Activated CD4-positive, alpha-beta memory T cell treated with anti-CD3 and anti-CD28 coated beads for 36 hours (primary cell): ENCODE results near the gene CDC5L. TPM values are rescaled to one million over a fixed set of nuclear protein-coding genes. Genes with fewer than 3 reads are reported as not detected.
"Not testable (repeated sequence)": the region's sequence is repeated elsewhere in the genome, so short reads cannot be mapped to it uniquely, and the experiment has no call there.

ENCODE experiments used
- CTCF ChIA-PET: fragments of 350-600 bp; sonication (Branson Sonifier 250); formaldehyde crosslinking; loops from one replicate; lab custom pipeline; 2021; ENCODE audit warnings: antibody characterized with exemption, inconsistent platforms; lab: Charles Lee
- POLR2A ChIA-PET: fragments of 350-600 bp; sonication (Branson Sonifier 250); formaldehyde crosslinking; loops from one replicate; lab custom pipeline; 2021; ENCODE audit warnings: antibody characterized with exemption; lab: Charles Lee
- DNase-seq: peaks from one replicate; pipeline ENCODE4 v3.0.0-alpha.2; 2020
- H3K27ac Mint-ChIP-seq: one replicate; pipeline ENCODE4 v1.8.0; 2021; ENCODE audit warnings: mixed read lengths
- H3K27me3 Mint-ChIP-seq: one replicate; pipeline ENCODE4 v1.8.0; 2021; ENCODE audit warnings: mixed read lengths
- H3K36me3 Mint-ChIP-seq: one replicate; pipeline ENCODE4 v1.8.0; 2021; ENCODE audit warnings: mixed read lengths
- H3K4me1 Mint-ChIP-seq: one replicate; pipeline ENCODE4 v1.8.0; 2021; ENCODE audit warnings: low read depth, mixed read lengths
- H3K4me3 Mint-ChIP-seq: one replicate; pipeline ENCODE4 v1.8.0; 2021; ENCODE audit warnings: mild to moderate bottlenecking, mixed read lengths
- H3K9me3 Mint-ChIP-seq: one replicate; pipeline ENCODE4 v1.8.0; 2021; ENCODE audit warnings: mixed read lengths
- intact Hi-C: fragments of 100-400 bp; cut with micrococcal nuclease; formaldehyde crosslinking; loops from one replicate; pipeline ENCODE4 v1.15.1; 2023
- total RNA-seq, 2 experiments: library from RNA; stranded (reverse); gene quantifications; one replicate each; pipeline ENCODE4 v1.2.3, GENCODE V29; 2021

The CDC5L gene
- total RNA-seq, 2 experiments from 2014 or later: 24.0 to 24.3 TPM

DNA sequence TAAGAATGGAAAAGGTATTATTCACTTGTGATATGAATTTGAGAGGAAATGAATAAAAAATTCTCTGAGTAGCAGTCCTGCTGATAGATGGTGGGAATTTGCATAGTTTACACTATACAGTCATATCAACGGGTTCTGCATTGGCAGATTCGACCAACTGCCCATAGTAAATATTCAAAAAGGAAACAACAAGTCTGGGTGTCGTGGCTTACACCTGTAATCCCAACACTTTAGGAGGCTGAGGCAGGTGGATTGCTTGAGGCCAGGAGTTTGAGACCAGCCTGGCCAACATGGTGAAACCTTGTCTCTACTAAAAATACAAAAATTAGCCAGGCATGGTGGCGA lies 36.9 kb upstream of the CDC5L start:
- H3K36me3 Mint-ChIP-seq, H3K4me3 Mint-ChIP-seq, H3K4me1 Mint-ChIP-seq, intact Hi-C loops, POLR2A ChIA-PET, H3K27me3 Mint-ChIP-seq, H3K9me3 Mint-ChIP-seq, CTCF ChIA-PET, DNase-seq, H3K27ac Mint-ChIP-seq: not testable (repeated sequence)

DNA sequence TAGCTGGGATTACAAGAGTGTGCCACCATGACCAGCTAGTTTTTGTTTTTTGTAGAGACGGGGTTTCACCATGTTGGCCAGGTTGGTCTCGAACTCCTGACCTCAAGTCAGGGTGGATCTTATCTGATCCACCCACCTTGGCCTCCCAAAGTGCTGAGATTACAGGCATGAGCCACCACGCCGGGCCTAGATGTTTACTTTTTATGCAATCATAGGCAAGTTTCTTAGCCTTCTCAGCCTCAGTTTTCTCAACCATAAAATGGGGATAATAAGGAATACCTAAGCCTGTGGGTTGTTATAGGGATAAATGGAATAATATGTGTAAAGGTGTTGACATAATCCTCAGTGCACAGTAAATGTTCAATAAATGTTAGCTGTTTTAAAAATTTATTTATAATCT lies 35.2 kb upstream of the CDC5L start:
- Mint-ChIP-seq H3K27ac (no peak overlapping the region), H3K4me3 (no peak overlapping the region), H3K27me3 (peaks cover 8% of the 10 kb centered on the region), H3K9me3 (no peaks in the 10 kb centered on the region), H3K4me1 (no peaks in the 10 kb centered on the region), H3K36me3 (no peaks in the 10 kb centered on the region)
- DNase-seq: no peak
- intact Hi-C loops: no loop called here
- ChIA-PET CTCF (no interaction called here), POLR2A (interaction anchor here (0.8 kb wide), 1 partner anchor 9 kb away, joined by 3 read pairs; no protein-coding TSS in a partner anchor)

DNA sequence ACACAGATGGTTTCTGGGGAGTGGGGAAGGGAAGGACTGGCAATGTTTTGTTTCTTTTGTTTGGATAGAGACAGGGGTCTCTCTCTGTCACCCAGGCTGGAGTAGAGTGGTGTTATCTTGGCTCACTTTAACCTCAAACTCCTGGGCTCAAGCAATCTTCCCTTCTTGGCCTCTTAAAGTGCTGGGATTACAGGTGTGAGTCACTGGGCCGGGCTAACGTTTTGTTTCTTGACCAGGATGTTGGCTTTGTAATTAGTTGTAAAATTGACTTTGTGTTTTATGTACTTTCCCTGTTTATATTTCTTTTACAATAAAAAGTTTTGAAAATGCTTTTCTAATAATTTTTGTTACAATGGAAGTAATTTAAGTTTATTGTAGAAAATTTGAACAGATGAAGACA lies 34.2 kb upstream of the CDC5L start:
- DNase-seq: no peak
- Mint-ChIP-seq H3K36me3 (no peaks in the 10 kb centered on the region), H3K4me3 (no peak overlapping the region), H3K27me3 (peaks cover 8% of the 10 kb centered on the region), H3K27ac (no peak overlapping the region), H3K4me1 (no peaks in the 10 kb centered on the region), H3K9me3 (no peaks in the 10 kb centered on the region)
- POLR2A ChIA-PET: no interaction called here
- intact Hi-C loops: no loop called here
- CTCF ChIA-PET: interaction anchor here (0.6 kb wide), 1 partner anchor 375 kb away, joined by 3 read pairs; no protein-coding TSS in a partner anchor

DNA sequence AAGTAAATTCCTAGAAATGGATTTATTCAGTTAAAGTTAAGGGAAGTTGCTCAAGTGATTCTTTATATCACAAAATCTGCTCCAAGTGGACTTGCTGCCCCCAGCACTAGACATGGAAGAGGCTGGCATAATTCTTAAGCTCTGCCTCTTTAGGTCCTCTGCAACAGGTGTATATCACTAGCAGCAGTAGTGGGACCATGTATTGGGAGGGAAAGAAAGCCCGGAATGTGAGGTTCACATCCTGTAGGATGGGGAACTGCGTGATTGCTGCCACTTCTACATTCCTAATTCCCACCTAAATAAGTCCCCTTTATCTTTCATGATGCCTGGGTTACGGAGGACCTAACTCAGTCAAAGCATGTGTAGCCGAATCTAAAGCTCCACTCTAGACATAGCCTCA lies 31.9 kb upstream of the CDC5L start:
- intact Hi-C loops: no loop called here
- Mint-ChIP-seq H3K27me3 (peaks cover 8% of the 10 kb centered on the region), H3K9me3 (no peaks in the 10 kb centered on the region), H3K4me3 (no peak overlapping the region), H3K4me1 (no peaks in the 10 kb centered on the region), H3K36me3 (no peaks in the 10 kb centered on the region), H3K27ac (no peak overlapping the region)
- DNase-seq: no peak
- ChIA-PET CTCF (interaction anchor here (0.7 to 1.1 kb wide), 2 partner anchors 43 to 114 kb away, joined by 3 read pairs; partner anchors contain the start of gene AARS2), POLR2A (no interaction called here)

DNA sequence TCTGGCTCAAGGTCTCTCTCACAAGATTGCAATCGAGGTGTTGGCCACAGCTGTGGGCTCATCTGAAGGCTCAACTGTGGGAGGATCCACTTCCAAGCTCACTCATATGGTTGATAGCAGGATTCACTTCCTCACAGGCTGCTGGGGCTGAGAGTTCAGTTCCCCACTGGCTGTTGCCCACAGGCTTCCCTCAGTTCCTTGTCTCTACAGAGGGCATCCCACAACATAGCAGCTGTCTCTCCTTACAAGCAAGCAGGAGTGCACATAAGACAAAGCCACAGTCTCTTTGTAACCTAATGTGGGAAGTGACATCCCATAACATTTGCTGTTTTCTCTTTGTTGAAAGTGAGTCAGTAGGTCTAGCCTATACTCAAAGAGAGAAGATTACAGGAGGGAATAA lies 31.0 kb upstream of the CDC5L start:
- CTCF ChIA-PET: interaction anchor here (1.1 kb wide), 1 partner anchor 44 kb away, joined by 3 read pairs; the partner anchor contains the start of gene AARS2

DNA sequence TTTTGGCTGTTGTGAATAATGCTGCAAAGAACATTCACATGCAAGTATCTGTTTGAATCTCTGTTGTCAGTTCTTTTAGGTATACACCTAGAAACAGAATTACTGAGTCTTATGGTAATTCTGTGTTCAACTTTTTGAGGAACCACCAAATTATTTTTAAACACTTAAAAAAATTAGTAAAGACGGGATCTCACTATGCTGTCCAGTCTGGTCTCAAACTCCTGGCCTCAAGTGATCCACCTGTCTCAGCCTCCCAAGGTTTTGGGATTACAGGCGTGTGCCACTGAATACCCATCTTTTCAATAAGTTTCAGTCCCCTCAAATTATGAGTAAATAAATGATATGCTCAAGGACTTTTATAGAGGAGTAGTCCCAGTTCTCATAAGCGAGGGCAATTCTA lies 27.5 kb upstream of the CDC5L start:
- Mint-ChIP-seq H3K9me3 (no peaks in the 10 kb centered on the region), H3K36me3 (no peaks in the 10 kb centered on the region), H3K27me3 (peaks cover 10% of the 10 kb centered on the region), H3K4me3 (no peak overlapping the region), H3K4me1 (no peaks in the 10 kb centered on the region), H3K27ac (no peak overlapping the region)
- intact Hi-C loops: no loop called here
- no peak for DNase-seq
- ChIA-PET CTCF (no interaction called here), POLR2A (no interaction called here)

More for the DNA sequence above, 31.0 kb upstream of the CDC5L start:
- H3K27ac Mint-ChIP-seq: no peak overlapping the region
- POLR2A ChIA-PET: no interaction called here
- H3K4me1 Mint-ChIP-seq: no peaks in the 10 kb centered on the region
- DNase-seq: no peak
- no peaks in the 10 kb centered on the region for H3K9me3 Mint-ChIP-seq
- intact Hi-C loops: no loop called here
- no peak overlapping the region for H3K4me3 Mint-ChIP-seq
- peaks cover 8% of the 10 kb centered on the region for H3K27me3 Mint-ChIP-seq
- H3K36me3 Mint-ChIP-seq: no peaks in the 10 kb centered on the region

DNA sequence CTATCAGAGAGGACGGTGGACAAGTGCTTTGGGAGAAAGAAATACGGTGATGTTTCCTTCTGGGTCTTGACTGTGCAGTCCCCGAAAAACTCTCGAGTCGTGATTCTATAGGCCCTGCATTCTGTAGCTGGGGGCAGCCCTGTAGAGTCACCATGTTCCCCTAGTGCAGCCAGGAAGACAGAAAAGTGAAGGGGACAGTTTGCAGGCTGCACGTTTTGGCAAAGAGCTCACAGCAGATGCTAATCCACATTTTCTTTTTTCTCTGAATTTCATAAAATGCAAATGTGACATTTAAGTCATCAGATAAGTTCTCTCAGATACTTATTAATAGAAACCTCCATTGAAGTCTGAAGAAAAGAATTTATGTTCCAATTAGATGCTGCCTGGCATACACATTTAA lies 25.6 kb upstream of the CDC5L start:
- H3K27me3 Mint-ChIP-seq: peaks cover 10% of the 10 kb centered on the region
- no peak for DNase-seq
- H3K36me3 Mint-ChIP-seq: no peaks in the 10 kb centered on the region
- ChIA-PET POLR2A (no interaction called here), CTCF (no interaction called here)
- no peaks in the 10 kb centered on the region for H3K4me1 Mint-ChIP-seq
- no peak overlapping the region for H3K4me3 Mint-ChIP-seq
- no peaks in the 10 kb centered on the region for H3K9me3 Mint-ChIP-seq
- intact Hi-C loops: no loop called here
- no peak overlapping the region for H3K27ac Mint-ChIP-seq

DNA sequence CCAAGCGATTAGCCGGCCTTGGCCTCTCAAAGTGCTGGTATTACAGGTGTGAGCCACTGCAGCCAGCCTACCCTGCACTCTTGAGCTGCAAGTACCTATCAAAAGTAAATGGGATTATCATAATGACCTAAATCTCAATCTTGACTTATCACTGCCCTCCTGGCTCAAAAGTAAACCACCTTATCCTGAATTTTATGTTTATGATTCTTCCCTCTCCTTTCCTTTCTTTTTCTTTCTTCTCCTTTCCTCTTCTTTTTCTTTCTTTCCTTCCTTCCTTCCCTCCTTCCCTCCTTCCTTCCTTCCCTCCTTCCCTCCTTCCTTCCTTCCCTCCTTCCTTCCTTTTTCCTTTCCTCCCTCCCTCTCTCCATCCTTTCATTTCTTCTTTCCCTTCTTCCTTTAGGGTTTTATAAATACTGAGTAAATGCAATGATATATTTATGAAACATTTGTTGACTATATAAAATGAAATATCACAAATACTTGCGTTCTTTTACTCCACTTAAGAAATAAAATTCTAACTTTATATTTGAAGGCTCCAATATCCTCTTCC lies 24.1 kb upstream of the CDC5L start:
- H3K36me3 Mint-ChIP-seq: no peaks in the 10 kb centered on the region
- ChIA-PET CTCF (no interaction called here), POLR2A (no interaction called here)
- DNase-seq: no peak
- peaks cover 12% of the 10 kb centered on the region for H3K27me3 Mint-ChIP-seq
- no peaks in the 10 kb centered on the region for H3K4me1 Mint-ChIP-seq
- no peaks in the 10 kb centered on the region for H3K9me3 Mint-ChIP-seq
- no peak overlapping the region for H3K4me3 Mint-ChIP-seq
- intact Hi-C loops: no loop called here
- H3K27ac Mint-ChIP-seq: no peak overlapping the region

DNA sequence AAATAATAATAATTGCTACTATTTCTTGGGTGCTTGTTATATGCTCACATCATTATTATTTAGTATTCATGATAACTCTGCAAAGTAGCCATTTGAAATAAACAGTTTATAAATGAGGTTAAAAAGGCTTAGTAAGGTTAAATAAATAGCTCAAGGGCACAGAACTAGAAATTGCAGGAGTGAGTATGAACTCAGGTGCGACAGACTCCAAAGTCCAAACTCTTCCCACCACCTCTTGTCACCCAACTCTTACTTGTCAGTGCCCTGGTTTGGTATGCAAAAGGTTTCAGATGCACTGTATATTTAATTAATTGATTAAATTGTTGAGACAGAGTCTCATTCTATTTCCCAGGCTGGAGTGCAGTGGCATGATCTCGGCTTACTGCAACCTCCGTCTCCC lies 20.7 kb upstream of the CDC5L start:
- Mint-ChIP-seq H3K36me3 (no peaks in the 10 kb centered on the region), H3K4me3 (no peak overlapping the region), H3K27me3 (peaks cover 13% of the 10 kb centered on the region), H3K27ac (no peak overlapping the region), H3K4me1 (no peaks in the 10 kb centered on the region), H3K9me3 (no peaks in the 10 kb centered on the region)
- no peak for DNase-seq
- CTCF ChIA-PET: no interaction called here
- POLR2A ChIA-PET: no interaction called here
- intact Hi-C loops: no loop called here

DNA sequence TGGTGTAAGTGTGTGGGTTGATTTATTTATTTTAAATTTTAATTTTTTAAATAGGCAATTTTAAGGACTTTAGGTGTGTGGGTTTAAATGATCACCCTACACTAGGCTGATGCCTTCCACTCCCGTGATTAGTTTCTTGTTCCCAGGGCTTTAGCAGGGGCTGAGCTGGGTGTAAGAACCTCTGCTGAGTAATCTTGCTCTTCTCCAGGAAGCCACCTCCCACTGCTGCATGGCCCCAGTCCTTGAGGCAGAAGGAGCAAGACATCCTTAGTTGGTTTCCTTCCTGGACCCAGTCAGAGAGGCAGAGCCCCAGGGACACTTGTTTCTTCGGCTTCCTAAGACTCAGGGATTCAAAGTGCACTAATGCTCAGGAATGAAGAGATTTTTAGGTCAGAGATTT lies 19.8 kb upstream of the CDC5L start:
- CTCF ChIA-PET: no interaction called here
- Mint-ChIP-seq H3K27ac (no peak overlapping the region), H3K4me1 (no peaks in the 10 kb centered on the region), H3K4me3 (no peak overlapping the region), H3K27me3 (peaks cover 12% of the 10 kb centered on the region), H3K36me3 (no peaks in the 10 kb centered on the region), H3K9me3 (no peaks in the 10 kb centered on the region)
- intact Hi-C loops: no loop called here
- no peak for DNase-seq
- POLR2A ChIA-PET: no interaction called here

DNA sequence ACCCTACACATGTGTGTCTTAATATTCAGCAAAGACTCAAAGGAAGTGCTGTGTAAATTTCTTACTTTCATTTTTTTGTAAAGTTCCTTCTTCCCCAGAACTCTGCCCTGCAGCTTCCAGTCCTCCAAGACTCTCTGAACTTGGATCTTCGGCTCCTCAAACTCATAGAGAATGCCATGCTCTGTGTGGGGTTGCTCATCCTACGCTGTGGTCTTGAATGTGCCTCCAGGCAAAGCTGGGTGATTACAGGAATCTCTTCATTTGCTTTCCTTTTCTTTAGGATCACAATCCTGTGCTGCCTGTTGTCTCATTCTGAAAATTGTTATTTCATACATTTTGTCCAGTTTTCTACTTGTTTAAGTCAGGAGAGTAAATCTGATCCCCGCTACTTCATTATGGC lies 14.5 kb upstream of the CDC5L start:
- Mint-ChIP-seq H3K36me3 (no peaks in the 10 kb centered on the region), H3K4me3 (no peak overlapping the region), H3K27ac (no peak overlapping the region), H3K4me1 (no peaks in the 10 kb centered on the region), H3K27me3 (peaks cover 17% of the 10 kb centered on the region), H3K9me3 (no peaks in the 10 kb centered on the region)
- intact Hi-C loops: no loop called here
- ChIA-PET POLR2A (no interaction called here), CTCF (no interaction called here)
- no peak for DNase-seq

DNA sequence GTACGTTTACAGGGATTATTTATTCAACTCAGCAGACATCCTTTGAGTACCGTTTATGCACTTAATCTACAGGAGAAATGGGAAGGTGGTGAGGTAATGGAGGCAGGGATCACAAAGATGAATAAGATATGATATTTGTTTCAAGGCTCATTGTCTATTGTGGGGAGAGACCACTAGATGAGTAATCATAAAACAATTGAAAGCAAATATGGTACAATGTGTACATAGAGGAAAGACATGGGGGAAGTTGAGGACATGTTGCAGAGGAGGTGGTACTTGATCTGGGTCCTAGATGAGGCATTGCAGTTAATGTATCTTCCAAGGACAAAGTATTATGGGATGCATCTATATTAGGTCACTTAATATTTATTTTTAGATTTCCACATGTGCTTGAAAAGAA lies 13.7 kb upstream of the CDC5L start:
- Mint-ChIP-seq H3K4me3 (no peak overlapping the region), H3K9me3 (no peaks in the 10 kb centered on the region), H3K4me1 (no peaks in the 10 kb centered on the region), H3K27me3 (peaks cover 13% of the 10 kb centered on the region), H3K27ac (no peak overlapping the region), H3K36me3 (no peaks in the 10 kb centered on the region)
- ChIA-PET POLR2A (no interaction called here), CTCF (no interaction called here)
- intact Hi-C loops: no loop called here
- DNase-seq: no peak

DNA sequence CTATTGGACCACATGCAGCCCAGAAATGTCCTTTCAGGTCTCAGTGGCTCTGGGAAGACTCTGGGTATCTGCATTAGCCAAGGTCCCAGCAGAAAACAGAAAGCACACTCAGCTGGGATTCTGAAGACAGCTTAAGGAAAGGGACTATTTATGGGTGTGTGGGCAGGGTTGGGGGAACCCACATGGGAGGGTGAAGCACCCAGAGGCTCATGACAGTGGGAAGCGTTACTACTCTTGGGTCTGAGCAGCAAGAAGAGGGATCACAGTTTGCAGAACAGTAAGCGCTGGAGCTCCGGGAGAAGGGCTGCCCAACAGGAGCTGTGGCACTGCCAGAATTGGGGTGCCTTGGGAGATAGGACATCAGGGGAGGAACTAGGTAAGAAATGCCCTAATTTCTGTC lies 12.4 kb upstream of the CDC5L start:
- no peak overlapping the region for H3K27ac Mint-ChIP-seq
- H3K27me3 Mint-ChIP-seq: peaks cover 13% of the 10 kb centered on the region
- H3K9me3 Mint-ChIP-seq: no peaks in the 10 kb centered on the region
- ChIA-PET POLR2A (no interaction called here), CTCF (no interaction called here)
- no peaks in the 10 kb centered on the region for H3K36me3 Mint-ChIP-seq
- H3K4me3 Mint-ChIP-seq: no peak overlapping the region
- no peak for DNase-seq
- H3K4me1 Mint-ChIP-seq: no peaks in the 10 kb centered on the region
- intact Hi-C loops: no loop called here
